ENCODE data around the gene TRAF1. TPM values are rescaled to one million over a fixed set of nuclear protein-coding genes. Genes with fewer than 3 reads are reported as not detected.

The TRAF1 gene
- total RNA-seq, 2 experiments from 2014 or later = 60.3 to 61.7 TPM

- CTCF ChIA-PET = interaction anchor here (1.2 to 1.5 kb wide), 3 partner anchors 17 to 34 kb away, joined by 3 to 6 read pairs (median 4); no protein-coding TSS in a partner anchor
- Mint-ChIP-seq H3K9me3 (no peaks in the 10 kb centered on the region), H3K36me3 (ENCODE audit: low read depth) (peaks cover 56% of the 10 kb centered on the region), H3K27me3 (no peaks in the 10 kb centered on the region), H3K4me3 (peak overlapping the region; percentile 17), H3K4me1 (ENCODE audit: low read depth) (peaks cover 90% of the 10 kb centered on the region), H3K27ac (peak overlapping the region; percentile 99)
- peaks cover 44% of the 10 kb centered on the region for H3K36me3 ChIP-seq (ENCODE audit: insufficient read depth, low read length)
- H3K27ac ChIP-seq (ENCODE audit: low read depth in 1 of 2, low read length in 2 of 2) = peak overlapping the region; percentile 92 to 93
- peak in 2 of 14 experiments; percentile 38 to 45 for DNase-seq
- H3K9me3 ChIP-seq (ENCODE audit: control insufficient read depth in 1 of 2, insufficient read depth in 1 of 2, low read length in 2 of 2) = no peaks in the 10 kb centered on the region
- no peak for ATAC-seq (ENCODE audit: poor library complexity)
- POLR2A ChIA-PET = interaction anchor here (0.7 to 36.2 kb wide), 12 partner anchors 10 to 247 kb away, joined by 3 to 1343 read pairs (median 12); partner anchors contain the start of genes PHF19 and TRAF1
- no peak overlapping the region for H3K4me3 ChIP-seq (ENCODE audit: low read length)
- no peaks in the 10 kb centered on the region for H3K27me3 ChIP-seq (ENCODE audit: control insufficient read depth in 1 of 2, insufficient read depth in 2 of 2, low read length in 2 of 2)
- peaks cover 73% of the 10 kb centered on the region for H3K4me1 ChIP-seq (ENCODE audit: insufficient read depth, low read length)
- TF ChIP-seq, protein P1, sequence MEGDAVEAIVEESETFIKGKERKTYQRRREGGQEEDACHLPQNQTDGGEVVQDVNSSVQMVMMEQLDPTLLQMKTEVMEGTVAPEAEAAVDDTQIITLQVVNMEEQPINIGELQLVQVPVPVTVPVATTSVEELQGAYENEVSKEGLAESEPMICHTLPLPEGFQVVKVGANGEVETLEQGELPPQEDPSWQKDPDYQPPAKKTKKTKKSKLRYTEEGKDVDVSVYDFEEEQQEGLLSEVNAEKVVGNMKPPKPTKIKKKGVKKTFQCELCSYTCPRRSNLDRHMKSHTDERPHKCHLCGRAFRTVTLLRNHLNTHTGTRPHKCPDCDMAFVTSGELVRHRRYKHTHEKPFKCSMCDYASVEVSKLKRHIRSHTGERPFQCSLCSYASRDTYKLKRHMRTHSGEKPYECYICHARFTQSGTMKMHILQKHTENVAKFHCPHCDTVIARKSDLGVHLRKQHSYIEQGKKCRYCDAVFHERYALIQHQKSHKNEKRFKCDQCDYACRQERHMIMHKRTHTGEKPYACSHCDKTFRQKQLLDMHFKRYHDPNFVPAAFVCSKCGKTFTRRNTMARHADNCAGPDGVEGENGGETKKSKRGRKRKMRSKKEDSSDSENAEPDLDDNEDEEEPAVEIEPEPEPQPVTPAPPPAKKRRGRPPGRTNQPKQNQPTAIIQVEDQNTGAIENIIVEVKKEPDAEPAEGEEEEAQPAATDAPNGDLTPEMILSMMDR (IDR thresholded peaks at IDR 0.05) = no peak
- intact Hi-C loops (cut with DNase I, micrococcal nuclease) = no loop called here
These were observed 23.7 kb downstream of the TRAF1 start for GRCh38 chr9:120902569-120903535.

DNA sequence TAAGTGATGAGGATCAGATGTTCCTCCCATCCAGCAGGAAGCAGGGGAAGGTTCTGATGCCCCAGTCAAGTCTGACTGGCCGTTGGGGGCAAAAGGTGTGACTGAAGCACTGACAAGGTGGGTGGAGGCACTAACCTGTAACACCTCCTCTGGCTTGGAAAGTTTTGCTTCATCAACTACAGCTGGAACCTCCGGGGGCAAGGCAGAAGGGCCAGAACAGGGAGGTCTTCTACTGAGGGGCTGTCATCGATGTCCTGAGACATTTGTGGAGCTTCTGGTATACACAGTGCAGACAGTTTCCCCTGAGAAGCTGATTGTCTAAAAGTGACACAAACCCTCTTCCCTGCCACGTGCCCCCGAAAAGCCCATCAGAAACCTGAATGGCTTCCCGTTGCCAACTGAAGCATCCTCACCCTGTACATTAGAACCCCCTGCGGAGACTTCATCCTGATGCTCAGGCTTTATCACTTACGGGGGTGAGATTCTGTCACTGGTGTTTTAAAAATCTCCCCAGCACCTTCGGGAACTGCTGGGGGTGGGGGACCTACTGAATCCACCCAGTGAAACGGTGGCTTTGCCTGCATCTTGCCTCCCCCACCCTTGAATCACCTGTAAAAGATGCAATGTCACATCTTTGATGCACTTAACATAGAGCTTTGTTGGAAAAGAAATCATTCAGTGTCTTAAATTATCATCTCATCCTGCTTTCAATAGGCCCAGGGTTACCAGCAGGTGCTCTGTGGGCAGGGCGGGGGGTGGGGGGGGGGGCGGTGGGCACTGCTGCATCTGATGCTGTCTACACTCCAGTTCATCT lies 24.6 kb downstream of the TRAF1 start:
- CTCF ChIA-PET = interaction anchor here (1.4 kb wide), 1 partner anchor 33 kb away, joined by 6 read pairs; no protein-coding TSS in a partner anchor
- peaks cover 35% of the 10 kb centered on the region for H3K36me3 ChIP-seq (ENCODE audit: insufficient read depth, low read length)
- H3K4me3 ChIP-seq (ENCODE audit: low read length) = no peak overlapping the region
- no peaks in the 10 kb centered on the region for H3K9me3 Mint-ChIP-seq
- H3K27ac Mint-ChIP-seq = peak overlapping the region; percentile 99
- H3K4me1 Mint-ChIP-seq (ENCODE audit: low read depth) = peaks cover 87% of the 10 kb centered on the region
- no peaks in the 10 kb centered on the region for H3K27me3 ChIP-seq (ENCODE audit: control insufficient read depth in 1 of 2, insufficient read depth in 2 of 2, low read length in 2 of 2)
- intact Hi-C loops (cut with DNase I, micrococcal nuclease) = no loop called here
- no peaks in the 10 kb centered on the region for H3K9me3 ChIP-seq (ENCODE audit: control insufficient read depth in 1 of 2, insufficient read depth in 1 of 2, low read length in 2 of 2)
- H3K36me3 Mint-ChIP-seq (ENCODE audit: low read depth) = peaks cover 51% of the 10 kb centered on the region
- no peaks in the 10 kb centered on the region for H3K27me3 Mint-ChIP-seq
- peak overlapping the region; percentile 92 to 93 for H3K27ac ChIP-seq (ENCODE audit: low read depth in 1 of 2, low read length in 2 of 2)
- DNase-seq (no peak), ATAC-seq (ENCODE audit: poor library complexity) (no peak)
- TF ChIP-seq, protein P1 (IDR thresholded peaks at IDR 0.05) = no peak
- H3K4me1 ChIP-seq (ENCODE audit: insufficient read depth, low read length) = peaks cover 81% of the 10 kb centered on the region
- POLR2A ChIA-PET = interaction anchor here (0.9 to 36.2 kb wide), 11 partner anchors 11 to 59 kb away, joined by 3 to 1343 read pairs (median 14); partner anchors contain the start of genes PHF19 and TRAF1
- H3K4me3 Mint-ChIP-seq = peak overlapping the region; percentile 49

GRCh38 chr9:120900824-120901223 lies 25.8 kb downstream of the TRAF1 start:
- no peaks in the 10 kb centered on the region for H3K9me3 ChIP-seq (ENCODE audit: control insufficient read depth in 1 of 2, insufficient read depth in 1 of 2, low read length in 2 of 2)
- no peak overlapping the region for H3K4me3 ChIP-seq (ENCODE audit: low read length)
- intact Hi-C loops (cut with DNase I, micrococcal nuclease) = no loop called here
- TF ChIP-seq, protein P1 (IDR thresholded peaks at IDR 0.05) = no peak
- ChIA-PET POLR2A (interaction anchor here (1.1 to 36.2 kb wide), 5 partner anchors 9 to 29 kb away, joined by 3 to 1343 read pairs (median 68); partner anchors contain the start of gene TRAF1), CTCF (interaction anchor here (0.8 kb wide), 1 partner anchor 8 kb away, joined by 3 read pairs; no protein-coding TSS in a partner anchor)
- Mint-ChIP-seq H3K4me1 (ENCODE audit: low read depth) (peaks cover 82% of the 10 kb centered on the region), H3K27ac (peak overlapping the region; percentile 99), H3K27me3 (no peaks in the 10 kb centered on the region), H3K36me3 (ENCODE audit: low read depth) (peaks cover 43% of the 10 kb centered on the region), H3K9me3 (no peaks in the 10 kb centered on the region), H3K4me3 (peak overlapping the region; percentile 42)
- peak overlapping the region in 1 of 2 donors; percentile 1 for H3K27ac ChIP-seq (ENCODE audit: low read depth in 1 of 2, low read length in 2 of 2)
- H3K4me1 ChIP-seq (ENCODE audit: insufficient read depth, low read length) = peaks cover 81% of the 10 kb centered on the region
- H3K36me3 ChIP-seq (ENCODE audit: insufficient read depth, low read length) = peaks cover 26% of the 10 kb centered on the region
- DNase-seq (no peak), ATAC-seq (ENCODE audit: poor library complexity) (no peak)
- no peaks in the 10 kb centered on the region for H3K27me3 ChIP-seq (ENCODE audit: control insufficient read depth in 1 of 2, insufficient read depth in 2 of 2, low read length in 2 of 2)

Data from CD4-positive, alpha-beta T cell (primary cell).